MV-4-11 (cell line): ENCODE data around the gene DAP.
"Not testable (repeated sequence)": the region's sequence is repeated elsewhere in the genome, so short reads cannot be mapped to it uniquely, and the experiment has no call there.

Experiments
- DNase-seq: peaks from one replicate; lab custom pipeline; 2025; lab: John Stamatoyannopoulos, UW

Gene DAP

DNA sequence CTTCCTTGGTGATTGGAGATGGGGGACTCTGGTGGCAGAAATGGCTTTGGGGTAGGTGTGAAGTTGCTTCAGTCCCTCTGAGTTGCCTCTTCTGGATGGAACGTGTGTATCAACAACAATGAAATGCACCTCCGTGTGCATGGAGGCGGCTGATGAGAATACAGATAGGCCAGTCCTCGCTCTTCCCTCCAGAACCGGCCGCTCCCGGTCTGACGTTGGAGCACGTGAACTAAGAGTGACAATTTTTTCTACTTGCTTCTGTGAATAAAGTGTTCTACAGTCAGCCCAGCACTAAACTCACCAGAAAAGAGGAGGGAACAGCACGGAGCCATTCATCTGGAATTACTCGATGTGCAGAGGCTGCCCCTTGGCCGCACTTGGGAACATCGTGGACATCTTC is 106.5 kb downstream of the DAP start:
- DNase-seq, result no peak

- no peak for DNase-seq
These were observed 107.2 kb downstream of the DAP start for GRCh38 chr5:10653751-10654400.

DNA sequence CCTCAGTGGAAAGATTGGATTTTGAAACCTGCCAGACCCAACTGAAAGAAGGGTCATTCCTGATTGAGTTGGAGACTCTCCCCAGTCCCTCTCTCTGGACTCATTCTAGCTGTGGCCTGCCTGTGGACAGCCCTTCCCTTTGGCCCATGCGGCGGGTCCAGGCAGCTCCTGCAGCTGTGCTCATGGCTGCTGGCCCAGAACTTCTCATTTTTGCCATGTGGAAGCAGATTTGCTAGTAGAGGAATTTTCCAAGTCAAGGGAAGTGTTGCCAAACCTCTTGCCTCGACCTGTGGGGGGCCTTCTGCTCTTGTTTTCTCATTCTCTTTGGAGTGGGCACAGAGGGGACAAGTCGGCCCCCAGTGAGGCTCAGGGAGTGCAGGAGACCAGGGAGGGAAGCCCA is 108.0 kb downstream of the DAP start:
- no peak for DNase-seq

- no peak for DNase-seq
These were observed 108.4 kb downstream of the DAP start for GRCh38 chr5:10652606-10653005.

DNA sequence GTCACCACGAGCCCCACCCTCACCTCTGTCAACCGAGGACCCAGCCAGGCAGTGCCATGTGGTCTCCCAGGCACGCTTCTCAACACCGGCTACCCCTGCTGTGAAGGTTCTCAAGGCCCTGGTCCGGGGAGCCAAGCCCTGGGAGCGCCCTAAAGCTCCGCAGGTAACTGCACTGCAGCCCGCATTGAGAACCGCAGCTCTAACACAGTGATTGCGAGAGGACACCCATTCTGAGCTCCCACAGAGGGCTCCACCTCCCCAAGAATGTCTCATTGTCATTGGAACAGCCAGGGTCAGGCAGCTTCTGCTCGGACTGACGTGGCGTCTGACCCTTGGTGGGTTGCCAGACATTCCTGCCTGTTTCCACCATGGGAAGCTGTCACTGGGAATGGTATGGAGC is 108.9 kb downstream of the DAP start:
- no peak for DNase-seq

DNA sequence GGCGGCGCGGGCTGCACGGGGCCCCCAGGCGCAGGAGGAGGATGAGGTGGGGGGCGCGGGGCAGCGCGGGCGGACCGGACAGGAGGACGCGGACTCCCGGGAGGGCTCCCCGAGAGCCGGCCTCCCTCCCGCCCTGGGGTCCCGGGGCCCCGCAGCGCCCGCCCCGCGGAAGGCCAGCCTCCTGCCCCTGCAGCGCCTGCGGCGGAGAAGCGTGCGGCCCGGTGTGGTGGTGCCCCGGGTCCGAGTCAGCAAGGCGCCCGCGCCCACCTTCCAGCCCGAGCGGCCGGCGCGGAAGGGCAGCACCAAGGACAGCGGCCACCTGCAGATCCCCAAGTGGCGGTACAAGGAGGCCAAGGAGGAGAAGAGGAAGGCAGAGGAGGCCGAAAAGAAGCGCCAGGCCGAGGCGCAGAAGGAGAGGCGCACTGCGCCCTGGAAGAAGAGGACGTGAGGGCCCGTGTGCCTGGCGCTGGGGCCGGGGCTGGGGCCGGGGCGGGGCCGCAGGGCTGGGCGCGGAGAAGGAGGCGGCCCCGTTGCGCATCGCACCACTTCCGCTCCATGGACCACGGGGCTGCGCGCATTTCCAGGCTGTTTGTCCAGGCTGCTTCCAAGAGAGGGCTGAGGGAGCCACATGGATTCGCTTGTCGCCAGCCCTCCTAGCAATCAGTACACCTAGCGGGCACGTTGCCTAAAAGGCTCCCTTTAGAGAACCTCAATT is 111.2 kb downstream of the DAP start:
- DNase-seq, result no peak

DNA sequence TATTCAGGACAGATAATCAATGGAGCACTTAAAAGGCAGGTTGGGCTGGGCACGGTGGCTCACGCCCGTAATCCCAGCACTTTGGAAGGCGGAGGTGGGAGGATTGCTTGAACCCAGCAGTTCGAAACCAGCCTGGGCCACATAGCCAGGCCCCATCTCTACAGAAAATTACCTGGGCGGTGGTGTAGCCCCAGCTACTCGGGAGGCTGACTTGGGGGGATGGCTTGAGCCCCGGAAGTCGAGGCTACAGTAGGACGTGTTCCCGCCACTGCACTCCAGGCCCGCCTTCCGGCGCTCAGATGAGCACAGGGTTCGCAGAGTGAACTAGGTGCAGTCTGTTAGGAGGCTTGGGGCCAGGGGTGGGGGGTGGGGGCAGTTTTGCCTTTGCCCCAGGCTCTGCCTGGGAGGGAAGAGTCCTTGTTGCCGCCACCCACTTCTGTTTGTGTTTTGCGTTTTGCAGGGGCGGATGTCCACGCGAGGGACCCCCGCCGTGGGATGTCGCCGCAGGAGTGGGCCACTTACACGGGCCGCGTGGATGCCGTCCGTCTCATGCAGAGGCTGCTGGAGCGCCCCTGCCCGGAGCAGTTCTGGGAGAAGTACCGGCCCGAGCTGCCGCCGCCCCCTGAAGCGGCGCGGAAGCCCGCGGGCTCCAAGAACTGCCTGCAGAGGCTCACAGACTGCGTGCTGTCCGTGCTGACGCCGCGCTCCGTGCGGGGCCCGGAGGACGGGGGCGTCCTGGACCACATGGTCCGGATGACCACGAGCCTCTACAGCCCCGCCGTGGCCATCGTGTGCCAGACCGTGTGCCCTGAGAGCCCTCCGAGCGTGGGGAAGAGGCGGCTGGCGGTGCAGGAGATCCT is 112.0 kb downstream of the DAP start:
- DNase-seq, result no peak

DNA sequence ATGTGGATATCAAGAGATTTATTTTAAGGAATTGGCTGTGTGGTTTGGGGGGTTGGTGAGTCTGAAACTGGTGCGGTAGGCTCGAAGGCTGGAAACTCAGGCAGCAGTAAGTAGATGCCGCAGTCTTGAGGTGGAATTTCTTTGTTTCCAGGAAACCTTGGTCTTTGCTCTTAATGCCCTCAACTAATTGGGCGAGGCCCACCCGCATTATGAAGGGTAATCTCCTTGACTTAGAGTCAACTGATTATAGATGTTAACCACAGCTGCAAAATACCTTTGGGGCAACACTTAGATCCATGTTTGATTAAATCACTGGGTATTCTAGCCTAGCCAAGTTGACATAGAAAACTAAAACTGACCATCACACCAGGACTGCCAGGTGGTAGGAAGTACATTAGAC is 113.4 kb downstream of the DAP start:
- no peak for DNase-seq

GRCh38 chr5:10645671-10646070 is 115.4 kb downstream of the DAP start:
- DNase-seq, result no peak

DNA sequence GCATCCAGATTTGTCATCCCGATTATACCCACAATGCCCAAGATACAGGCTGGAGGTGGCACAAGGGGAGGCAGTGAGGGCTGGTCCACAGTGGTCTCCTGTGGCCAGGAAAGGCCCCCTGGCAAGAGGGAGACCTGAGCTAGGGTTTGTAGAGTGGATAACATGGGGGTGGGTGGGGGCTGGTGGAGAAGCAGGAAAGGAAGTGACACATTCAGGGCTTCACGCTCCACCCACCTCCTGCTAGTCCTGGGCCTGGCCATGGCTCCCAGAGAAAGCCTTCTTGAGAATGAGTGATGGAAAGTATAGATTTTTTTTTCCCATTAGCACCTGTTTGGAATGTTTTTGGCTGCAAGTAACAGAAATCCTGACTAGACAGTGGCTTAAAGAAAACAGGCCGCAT is 115.9 kb downstream of the DAP start:
- no peak for DNase-seq

DNA sequence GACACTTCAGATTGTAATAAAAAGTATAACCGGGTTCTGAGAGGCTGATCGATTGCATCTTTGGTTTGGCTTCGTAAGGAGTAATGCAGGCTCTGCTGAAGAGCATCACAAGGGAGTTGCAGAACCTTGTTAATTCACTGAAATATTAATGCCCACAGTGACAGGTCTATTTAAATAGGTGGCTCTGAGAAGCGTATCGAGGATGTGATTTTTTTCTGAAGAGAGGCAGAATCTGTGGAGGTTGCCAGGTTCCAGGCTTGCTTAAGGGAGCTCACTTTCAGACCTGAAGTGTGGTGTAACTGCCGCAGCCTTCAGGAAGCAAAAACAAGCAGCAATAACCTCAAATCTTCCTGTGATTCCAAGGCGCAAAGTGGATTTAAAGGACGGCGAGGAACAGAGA is 116.8 kb downstream of the DAP start:
- DNase-seq, result no peak

- no peak for DNase-seq
These were observed 118.7 kb downstream of the DAP start for GRCh38 chr5:10642367-10642766.

DNA sequence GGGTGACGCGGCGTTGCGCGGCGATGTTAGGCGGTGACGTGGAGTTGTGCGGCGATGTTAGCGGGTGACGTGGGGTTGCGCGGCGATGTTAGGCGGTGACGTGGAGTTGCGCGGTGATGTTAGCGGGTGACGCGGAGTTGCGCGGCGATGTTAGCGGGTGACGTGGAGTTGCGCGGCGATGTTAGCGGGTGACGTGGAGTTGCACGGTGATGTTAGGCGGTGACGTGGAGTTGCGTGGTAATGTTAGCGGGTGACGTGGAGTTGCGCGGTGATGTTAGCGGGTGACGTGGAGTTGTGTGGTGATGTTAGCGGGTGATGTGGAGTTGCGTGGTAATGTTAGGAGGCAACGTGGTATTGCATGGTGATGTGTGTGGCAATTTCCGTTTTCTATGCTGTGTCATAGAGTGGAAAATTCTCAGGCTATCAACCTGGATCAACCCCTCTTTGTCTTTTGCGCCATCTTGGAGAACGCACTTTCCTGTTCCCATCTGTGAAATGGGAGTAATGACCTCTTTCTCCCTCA is 121.1 kb downstream of the DAP start:
- DNase-seq, result peak; percentile 1

DNA sequence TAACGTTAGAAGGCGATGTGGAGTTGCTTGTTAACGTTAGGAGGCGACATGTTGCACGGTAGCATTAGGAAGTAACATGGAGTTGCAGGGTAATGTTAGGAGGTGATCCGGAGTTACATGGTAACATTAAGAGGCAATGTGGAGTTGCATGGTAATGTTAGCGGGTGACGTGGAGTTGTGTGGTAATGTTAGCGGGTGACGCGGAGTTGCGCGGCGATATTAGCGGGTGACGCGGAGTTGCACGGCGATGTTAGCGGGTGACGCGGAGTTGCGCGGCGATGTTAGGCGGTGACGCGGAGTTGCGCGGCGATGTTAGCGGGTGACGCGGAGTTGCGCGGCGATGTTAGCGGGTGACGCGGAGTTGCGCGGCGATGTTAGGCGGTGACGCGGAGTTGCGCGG is 122.3 kb downstream of the DAP start:
- not testable (repeated sequence) for DNase-seq

DNA sequence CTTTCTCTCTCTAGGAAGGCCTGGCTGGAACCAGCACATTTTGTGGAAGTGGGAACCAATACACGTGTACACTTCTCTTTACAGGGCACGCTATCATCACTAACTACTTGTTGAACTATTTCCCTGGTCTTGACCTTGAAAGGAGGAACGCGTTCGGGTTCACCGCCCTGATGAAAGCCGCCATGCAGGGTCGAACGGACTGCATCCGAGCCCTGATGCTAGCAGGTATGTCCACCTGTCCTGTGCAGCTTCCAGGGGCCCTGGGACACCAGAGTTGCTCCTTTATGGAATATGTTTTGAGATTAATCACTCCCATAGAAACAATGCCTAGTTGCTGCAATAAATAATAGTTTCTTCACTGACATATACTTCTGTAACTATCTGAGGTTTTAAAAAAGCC is 123.1 kb downstream of the DAP start:
- no peak for DNase-seq

DNA sequence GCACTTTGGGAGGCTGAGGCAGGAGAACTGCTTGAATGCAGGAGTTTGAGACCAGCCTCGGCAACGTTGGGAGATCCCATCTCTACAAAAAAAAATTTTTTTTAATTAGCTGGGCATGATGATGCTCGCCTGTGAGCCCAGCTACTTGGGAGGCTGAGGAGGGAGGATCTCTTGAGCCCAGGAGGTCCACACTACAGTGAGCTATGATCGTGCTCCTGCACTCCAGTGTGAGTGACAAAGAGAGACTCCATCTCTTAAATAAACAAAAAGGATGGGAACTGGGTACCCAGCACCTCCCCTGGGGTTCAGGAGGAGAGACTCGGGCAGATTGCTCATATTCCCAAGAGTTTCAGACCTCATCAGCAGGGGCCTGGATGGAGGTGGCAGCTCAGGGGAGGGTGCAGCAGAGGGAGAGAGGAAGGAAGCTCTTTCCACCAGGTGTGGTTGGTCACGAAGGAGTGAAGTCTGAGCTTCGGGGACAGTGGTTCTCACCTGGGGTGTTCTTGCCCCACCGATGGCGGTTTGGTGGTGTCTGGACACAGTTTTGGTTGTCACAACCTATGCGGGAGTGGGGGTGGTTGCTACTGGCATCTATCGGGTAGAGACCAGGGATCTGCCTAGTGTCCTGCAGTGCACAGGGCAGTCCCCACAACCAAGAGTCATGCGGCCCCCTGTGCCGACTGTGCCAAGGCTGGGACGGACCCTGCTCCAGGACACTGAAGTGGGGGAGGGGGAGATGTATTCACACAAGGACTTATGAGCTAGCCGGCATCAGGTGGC is 124.5 kb downstream of the DAP start:
- DNase-seq, result no peak

DNA sequence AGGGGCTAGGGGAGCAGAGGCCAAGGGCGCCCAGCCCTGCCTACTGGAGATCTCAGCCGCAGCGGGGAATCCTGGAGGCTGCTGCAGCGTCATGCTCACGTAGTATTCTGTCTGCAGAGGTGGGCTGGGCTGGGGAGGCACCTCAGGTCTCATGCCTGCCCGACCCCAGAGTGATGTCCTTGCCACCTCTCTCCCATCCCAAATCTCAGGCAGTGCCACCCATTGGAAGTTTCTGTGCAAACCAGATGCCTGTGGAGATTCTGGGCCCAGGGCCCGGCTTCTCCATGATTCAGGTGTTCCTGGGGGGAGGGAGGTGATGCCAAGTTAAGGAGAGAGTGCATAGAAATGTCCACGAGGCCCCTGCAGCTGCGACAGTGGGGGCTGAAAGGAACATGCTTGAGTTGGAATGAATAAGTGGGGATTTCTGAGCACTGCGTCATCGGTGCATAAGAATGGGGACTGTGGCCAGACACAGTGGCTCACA is 125.1 kb downstream of the DAP start:
- no peak for DNase-seq

DNA sequence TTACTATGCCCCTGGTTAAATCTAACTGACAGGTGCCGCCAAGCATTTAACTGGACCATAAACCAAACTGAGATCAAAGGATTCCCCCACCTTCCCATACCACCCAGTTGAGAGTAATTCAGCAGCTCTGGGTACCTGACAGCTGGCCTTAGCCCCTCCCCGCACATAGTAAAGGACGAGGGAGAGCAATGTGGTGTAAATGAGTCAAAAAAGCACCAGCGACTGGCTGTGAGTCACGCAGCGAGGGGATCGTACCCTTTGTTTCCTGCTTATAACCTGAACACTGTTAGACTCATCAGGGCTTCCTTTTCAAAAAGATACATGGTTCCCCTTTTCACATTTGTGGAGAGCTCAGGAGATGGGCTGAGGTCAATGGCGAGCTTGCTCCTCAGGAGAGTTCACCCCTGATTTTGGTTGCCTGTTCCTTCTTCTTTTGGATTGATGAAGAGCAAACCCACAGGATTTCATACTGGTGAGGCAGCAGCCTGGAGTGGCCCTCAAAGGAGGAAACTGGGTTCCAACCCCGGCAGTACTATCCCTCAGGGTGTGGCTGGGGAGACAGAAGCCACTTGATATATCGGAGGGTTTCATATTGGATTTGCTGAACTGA is 125.7 kb downstream of the DAP start:
- peak; percentile 97 for DNase-seq

- DNase-seq, result no peak
These were observed 126.5 kb downstream of the DAP start for GRCh38 chr5:10634562-10634961.

- peak; percentile 2 for DNase-seq
These were observed 127.0 kb downstream of the DAP start for GRCh38 chr5:10634050-10634449.

- DNase-seq, result no peak
These were observed 127.6 kb downstream of the DAP start for GRCh38 chr5:10633271-10634049.
